PC-3 (cell line): ENCODE data around the gene ATG14. TPM values are rescaled to one million over a fixed set of nuclear protein-coding genes. Genes with fewer than 3 reads are reported as not detected.
"Not testable (repeated sequence)": the region's sequence is repeated elsewhere in the genome, so short reads cannot be mapped to it uniquely, and the experiment has no call there.

Experiments
- ATAC-seq: fragments of 200-7000 bp; cut with Tn5 transposase; 2 replicates; pipeline ENCODE4 v1.9.1; 2020; ENCODE audit warnings: mild to moderate bottlenecking, moderate library complexity
- BruUV-seq: library from RNA; stranded (reverse); fragments of 400-500 nt; replicated peaks from 2 replicates; lab custom pipeline; 2021; lab: Mats Ljungman, UMichigan
- CTCF ChIA-PET: fragments of 300-600 bp; sonication (Branson Sonifier 250); formaldehyde crosslinking; loops from one replicate; lab custom pipeline; 2022; ENCODE audit warnings: antibody characterized with exemption; lab: Charles Lee
- POLR2A ChIA-PET: fragments of 300-600 bp; sonication (Branson Sonifier 250); formaldehyde crosslinking; loops from one replicate; lab custom pipeline; 2022; ENCODE audit warnings: antibody characterized with exemption; ENCODE audit not compliant: unreplicated experiment; lab: Charles Lee
- DNase-seq: peaks from one replicate; pipeline ENCODE4 v3.0.0-alpha.2; 2015
- H2AFZ ChIP-seq: fragments of 300-600 bp; sonication (generic); 2 replicates; pipeline ENCODE4 v1.6.0; 2016; ENCODE audit warnings: antibody characterized with exemption, low read length
- H3F3A ChIP-seq: fragments of 300-600 bp; sonication (generic); one replicate; pipeline ENCODE4 v1.6.0; 2017; ENCODE audit warnings: antibody characterized with exemption, low read length, control low read depth, mild to moderate bottlenecking; ENCODE audit not compliant: unreplicated experiment
- H3K27ac ChIP-seq: fragments of 300-600 bp; sonication (generic); 2 replicates; pipeline ENCODE4 v1.5.1; 2016; ENCODE audit warnings: mild to moderate bottlenecking, low read length
- H3K27me3 ChIP-seq: fragments of 300-600 bp; sonication (generic); 2 replicates; pipeline ENCODE4 v1.6.1; 2016; ENCODE audit warnings: low read length, mixed read lengths
- H3K36me3 ChIP-seq: fragments of 300-600 bp; sonication (generic); 2 replicates; pipeline ENCODE4 v1.6.1; 2016; ENCODE audit warnings: low read depth, mixed run types, low read length, mixed read lengths
- H3K4me1 ChIP-seq: fragments of 300-600 bp; sonication (generic); 2 replicates; pipeline ENCODE4 v1.5.1; 2016; ENCODE audit warnings: low read length; ENCODE audit not compliant: insufficient read depth
- H3K4me2 ChIP-seq: fragments of 300-600 bp; sonication (generic); 2 replicates; pipeline ENCODE4 v1.6.0; 2016; ENCODE audit warnings: low read length
- H3K4me3 ChIP-seq: fragments of 300-600 bp; sonication (generic); 2 replicates; pipeline ENCODE4 v1.5.1; 2016; ENCODE audit warnings: mild to moderate bottlenecking, low read length, mixed read lengths
- H3K79me2 ChIP-seq: fragments of 300-600 bp; sonication (generic); 2 replicates; pipeline ENCODE4 v1.6.1; 2017; ENCODE audit warnings: low read length, mixed read lengths
- H3K9ac ChIP-seq: fragments of 300-600 bp; sonication (generic); 2 replicates; pipeline ENCODE4 v1.6.0; 2016; ENCODE audit warnings: mild to moderate bottlenecking, low read length
- H3K9me2 ChIP-seq: fragments of 300-600 bp; sonication (generic); replicated peaks from 2 replicates; pipeline ENCODE4 v1.6.1; 2016; ENCODE audit warnings: mixed run types, low read length, mixed read lengths
- H3K9me3 ChIP-seq: fragments of 300-600 bp; sonication (generic); 2 replicates; pipeline ENCODE4 v1.6.1; 2016; ENCODE audit warnings: low read length, mixed read lengths
- H4K20me1 ChIP-seq: fragments of 300-600 bp; sonication (generic); 2 replicates; pipeline ENCODE4 v1.6.1; 2016; ENCODE audit warnings: low read length, mixed read lengths
- CTCF ChIP-seq: fragments of 300-600 bp; sonication (generic); conservative IDR thresholded peaks from 2 replicates; pipeline ENCODE4 v1.5.1; 2017; ENCODE audit warnings: antibody characterized with exemption, low read depth, mild to moderate bottlenecking, low read length
- EZH2 ChIP-seq: fragments of 300-600 bp; sonication (generic); IDR thresholded peaks from one replicate; pipeline ENCODE4 v1.6.1; 2017; ENCODE audit warnings: antibody characterized with exemption, mild to moderate bottlenecking, low read length; ENCODE audit not compliant: unreplicated experiment
- EZH2phosphoT487 ChIP-seq: fragments of 300-600 bp; sonication (generic); IDR thresholded peaks from 2 replicates; pipeline ENCODE4 v1.6.1; 2018; ENCODE audit warnings: mild to moderate bottlenecking, antibody characterized with exemption, low read length, borderline replicate concordance
- intact Hi-C: fragments of 100-400 bp; cut with micrococcal nuclease; formaldehyde crosslinking; loops from 2 replicates; pipeline ENCODE4 v1.9.0; 2023
- total RNA-seq: library from RNA; depleted of rRNA; stranded (reverse); fragments of >200 nt; gene quantifications from 2 replicates; pipeline ENCODE4 v1.2.3, GENCODE V29; 2014

Gene ATG14
- total RNA-seq, 1 experiment from 2014 or later, result 20.2 TPM

- H3K36me3 ChIP-seq, result peaks cover 26% of the 10 kb centered on the region
- H3F3A ChIP-seq, DNase-seq, H3K79me2 ChIP-seq, H3K4me2 ChIP-seq, CTCF ChIA-PET, H3K9ac ChIP-seq, intact Hi-C loops, H4K20me1 ChIP-seq, H3K27me3 ChIP-seq, H2AFZ ChIP-seq, H3K9me3 ChIP-seq, H3K4me3 ChIP-seq, POLR2A ChIA-PET, ATAC-seq, BruUV-seq, H3K9me2 ChIP-seq, H3K27ac ChIP-seq: not testable (repeated sequence)
- H3K4me1 ChIP-seq, result peaks cover 53% of the 10 kb centered on the region
Observed at GRCh38 chr14:55383056-55383466, 28.6 kb downstream of the ATG14 start.

DNA sequence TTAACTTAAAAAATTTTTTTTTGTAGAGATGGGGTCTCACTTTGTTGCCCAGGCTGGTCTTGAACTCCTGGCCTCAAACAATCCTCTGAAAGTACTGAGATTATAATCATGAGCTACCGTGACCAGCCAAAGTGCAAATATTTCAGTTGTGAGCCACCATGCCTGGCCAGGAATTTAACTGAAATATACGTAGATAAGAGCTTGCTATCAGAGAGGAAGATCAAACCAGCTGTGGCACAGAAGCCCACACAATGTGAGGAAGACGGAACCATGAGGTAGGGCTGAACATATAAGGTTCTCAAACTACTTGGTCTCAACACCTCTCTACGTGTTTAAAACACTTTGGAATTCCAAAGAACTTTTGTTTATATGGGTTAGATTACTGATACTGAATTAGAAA lies 29.1 kb downstream of the ATG14 start:
- POLR2A ChIA-PET, result no interaction called here
- H3K27ac ChIP-seq, result no peak overlapping the region
- H2AFZ ChIP-seq, result no peak overlapping the region
- H3K36me3 ChIP-seq, result peaks cover 26% of the 10 kb centered on the region
- H3K79me2 ChIP-seq, result no peaks in the 10 kb centered on the region
- CTCF ChIA-PET, result no interaction called here
- no peaks in the 10 kb centered on the region for H3K9me2 ChIP-seq
- no peak overlapping the region for H3K4me3 ChIP-seq
- no peaks in the 10 kb centered on the region for H3F3A ChIP-seq
- no peak for TF ChIP-seq EZH2phosphoT487
- no peak for TF ChIP-seq EZH2
- no peak for TF ChIP-seq CTCF
- no TSS peak for BruUV-seq
- no peak overlapping the region for H3K9ac ChIP-seq
- ATAC-seq (no peak), DNase-seq (no peak)
- no peaks in the 10 kb centered on the region for H4K20me1 ChIP-seq
- no peaks in the 10 kb centered on the region for H3K27me3 ChIP-seq
- H3K4me2 ChIP-seq, result no peak overlapping the region
- H3K9me3 ChIP-seq, result no peaks in the 10 kb centered on the region
- peaks cover 48% of the 10 kb centered on the region for H3K4me1 ChIP-seq
- intact Hi-C loops, result no loop called here

DNA sequence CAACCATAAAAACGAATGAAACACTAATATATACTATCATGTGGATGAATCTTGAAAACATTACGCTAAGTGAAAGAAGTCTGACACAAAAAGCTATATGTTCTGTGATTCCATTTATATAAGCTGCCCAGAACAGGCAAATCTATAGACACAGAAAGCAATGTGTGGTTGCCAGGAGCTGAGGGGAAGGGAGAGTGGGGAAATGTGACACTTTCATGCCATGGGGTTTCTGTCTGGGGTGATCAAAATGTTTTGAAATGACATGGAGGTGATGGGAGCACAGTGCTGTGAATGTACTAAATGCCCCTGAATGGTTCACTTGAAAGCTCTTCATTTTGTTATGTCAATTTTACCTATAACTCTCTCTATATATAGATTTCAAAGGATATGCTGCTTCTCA lies 30.1 kb downstream of the ATG14 start:
- DNase-seq (no peak), ATAC-seq (no peak)
- Histone ChIP-seq H3K27me3 (no peaks in the 10 kb centered on the region), H3K4me1 (peaks cover 38% of the 10 kb centered on the region), H3K79me2 (no peaks in the 10 kb centered on the region), H3K9ac (no peak overlapping the region), H3K36me3 (peaks cover 32% of the 10 kb centered on the region), H4K20me1 (no peaks in the 10 kb centered on the region), H3K27ac (peak overlapping the region; percentile 31), H3K9me2 (no peaks in the 10 kb centered on the region), H2AFZ (no peak overlapping the region), H3F3A (no peaks in the 10 kb centered on the region), H3K4me3 (no peak overlapping the region), H3K4me2 (peak overlapping the region; percentile 4; the same call in 1 of the 2 replicates), H3K9me3 (no peaks in the 10 kb centered on the region)
- intact Hi-C loops, result no loop called here
- TF ChIP-seq CTCF, result no peak
- no peak for TF ChIP-seq EZH2phosphoT487
- TF ChIP-seq EZH2, result no peak
- POLR2A ChIA-PET, result no interaction called here
- CTCF ChIA-PET, result no interaction called here
- no TSS peak for BruUV-seq
